HG03095 (cell line): ENCODE results near the gene ARHGEF39.

Experiments used
- ATAC-seq: cut with Tn5 transposase; IDR thresholded peaks from one replicate; pipeline ENCODE4 v1.9.1; 2021; ENCODE audit warnings: moderate library complexity; ENCODE audit not compliant: unreplicated experiment

The ARHGEF39 gene

GRCh38 chr9:35664531-35665470 is at the start of gene ARHGEF39:
Gene ARHGEF39, minus strand, starts transcription at chr9:35665195. Its CDS starts 26 bp downstream, at chr9:35665169.
- peak; percentile 61 for ATAC-seq

GRCh38 chr9:35714123-35714522 is 49.1 kb upstream of the ARHGEF39 start:
- no peak for ATAC-seq

GRCh38 chr9:35713578-35713977 is 48.6 kb upstream of the ARHGEF39 start:
- no peak for ATAC-seq

GRCh38 chr9:35712762-35713400 is 47.9 kb upstream of the ARHGEF39 start:
- ATAC-seq = no peak

GRCh38 chr9:35711501-35712428 is 46.8 kb upstream of the ARHGEF39 start:
- ATAC-seq = peak; percentile 63

- ATAC-seq = no peak
Observed at GRCh38 chr9:35710818-35711500, 46.0 kb upstream of the ARHGEF39 start.

- no peak for ATAC-seq
Observed at GRCh38 chr9:35708146-35708545, 43.2 kb upstream of the ARHGEF39 start.

GRCh38 chr9:35706951-35707350 is 42.0 kb upstream of the ARHGEF39 start:
- ATAC-seq = no peak

- ATAC-seq = no peak
Observed at GRCh38 chr9:35705836-35706430, 40.9 kb upstream of the ARHGEF39 start.

GRCh38 chr9:35705372-35705771 is 40.4 kb upstream of the ARHGEF39 start:
- no peak for ATAC-seq

- no peak for ATAC-seq
Observed at GRCh38 chr9:35703906-35704672, 39.1 kb upstream of the ARHGEF39 start.

GRCh38 chr9:35702696-35703095 is 37.7 kb upstream of the ARHGEF39 start:
- ATAC-seq = no peak

- no peak for ATAC-seq
Observed at GRCh38 chr9:35700942-35701341, 35.9 kb upstream of the ARHGEF39 start.

GRCh38 chr9:35700031-35700430 is 35.0 kb upstream of the ARHGEF39 start:
- no peak for ATAC-seq

- no peak for ATAC-seq
Observed at GRCh38 chr9:35698231-35698630, 33.2 kb upstream of the ARHGEF39 start.

- no peak for ATAC-seq
Observed at GRCh38 chr9:35697486-35697885, 32.5 kb upstream of the ARHGEF39 start.

GRCh38 chr9:35696520-35697215 is 31.7 kb upstream of the ARHGEF39 start:
- no peak for ATAC-seq

GRCh38 chr9:35695943-35696401 is 31.0 kb upstream of the ARHGEF39 start:
- ATAC-seq = no peak
